Urinary bladder (tissue), 4 donors: ENCODE measurements around the gene SCRN1. TPM values are rescaled to one million over a fixed set of nuclear protein-coding genes. Genes with fewer than 3 reads are reported as not detected.

Experiments
- DNase-seq: peaks from one replicate; pipeline ENCODE4 v3.0.0-alpha.2; 2015; ENCODE audit errors: extremely low spot score
- H3K27ac ChIP-seq: one replicate; pipeline ENCODE4 v1.5.1; 2013; ENCODE audit warnings: low read depth, mild to moderate bottlenecking, moderate library complexity
- H3K36me3 ChIP-seq: one replicate; pipeline ENCODE4 v1.6.1; 2013; ENCODE audit warnings: mild to moderate bottlenecking, moderate library complexity; ENCODE audit not compliant: insufficient read depth
- H3K4me1 ChIP-seq: one replicate; pipeline ENCODE4 v1.6.1; 2013; ENCODE audit warnings: mild to moderate bottlenecking, moderate library complexity; ENCODE audit not compliant: insufficient read depth
- H3K4me3 ChIP-seq: one replicate; pipeline ENCODE4 v1.5.1; 2013; ENCODE audit warnings: low read depth, low read length
- WGBS: extraction: QIAGEN DNeasy Blood & Tissue Kit; methylation state at CpG from one replicate; pipeline ENCODE4 v1.1.7; 2013; 5-methylcytosine and 5-hydroxymethylcytosine counted together
- polyA plus RNA-seq: library from polyadenylated mRNA; stranded (reverse); fragments of 200-250 nt; gene quantifications from one replicate; pipeline ENCODE4 v1.2.3, GENCODE V29; 2013
- total RNA-seq: library from RNA; depleted of rRNA; stranded (reverse); fragments of >200 nt; gene quantifications from one replicate; pipeline ENCODE4 v1.2.3, GENCODE V29; 2014
- donor health status: healthy with polysubstance abuse.
- donor health status: healthy.

Gene SCRN1
- total and polyA plus RNA-seq, 2 donors = 39.6 to 44.5 TPM

DNA sequence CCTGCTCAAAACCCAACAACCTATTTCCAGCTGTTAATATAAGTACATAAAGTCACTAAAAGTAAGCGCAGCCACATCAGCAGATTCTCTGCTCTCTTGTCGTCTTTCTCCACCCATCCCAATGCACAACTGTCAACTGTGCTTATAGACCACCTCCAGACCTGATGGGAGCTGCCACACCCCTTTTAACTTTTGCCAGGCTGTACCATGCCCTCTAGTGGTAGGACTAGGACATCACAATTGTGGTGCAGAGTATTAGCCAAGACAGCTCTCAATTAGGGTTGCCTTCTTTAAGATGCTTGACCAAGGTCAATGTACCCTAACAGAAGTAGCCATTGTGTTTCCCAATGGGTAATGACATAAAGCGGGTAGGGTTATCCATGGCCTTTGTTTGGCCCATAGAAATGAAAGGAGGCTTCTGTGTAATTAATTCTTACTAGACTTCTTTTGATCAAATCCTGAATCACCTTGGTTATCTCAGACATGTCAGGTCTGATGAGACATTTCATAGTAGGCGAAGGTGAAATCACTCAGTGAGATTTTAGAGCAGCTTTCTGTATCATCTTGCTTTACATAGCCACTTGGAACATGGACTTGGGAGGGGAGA lies 68.1 kb downstream of the SCRN1 start:
- no peak overlapping the region for H3K27ac ChIP-seq
- H3K4me1 ChIP-seq = no peaks in the 10 kb centered on the region
- H3K36me3 ChIP-seq = peaks cover 5% of the 10 kb centered on the region
- H3K4me3 ChIP-seq = no peak overlapping the region
- WGBS = 60% methylated on average over 4 of the region's 4 CpGs
- no peak for DNase-seq

- 78% methylated on average over 5 of the region's 5 CpGs for WGBS
- Histone ChIP-seq H3K27ac (no peak overlapping the region), H3K36me3 (peaks cover 5% of the 10 kb centered on the region), H3K4me1 (no peaks in the 10 kb centered on the region), H3K4me3 (no peak overlapping the region)
- no peak for DNase-seq
Measured at GRCh38 chr7:29920491-29920890, 69.1 kb downstream of the SCRN1 start.

DNA sequence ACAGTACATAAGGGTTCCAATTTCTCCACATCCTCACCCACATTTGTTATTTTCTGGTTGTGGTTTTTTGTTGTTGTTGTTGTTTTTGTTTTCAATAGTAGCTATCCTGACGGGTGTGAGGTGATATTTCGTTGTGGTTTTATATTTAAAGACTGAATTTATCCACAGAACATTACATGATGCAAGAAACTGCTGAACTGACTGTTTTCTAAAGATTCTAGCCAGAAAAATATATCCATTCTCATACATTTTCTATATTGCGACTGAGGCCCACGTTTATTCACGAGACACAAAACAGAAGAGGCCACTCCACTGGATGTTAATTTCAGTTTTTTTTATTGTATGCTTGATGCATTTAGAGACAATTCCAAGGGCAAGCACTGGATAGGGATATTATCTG lies 69.8 kb downstream of the SCRN1 start:
- Histone ChIP-seq H3K4me3 (no peak overlapping the region), H3K36me3 (peaks cover 5% of the 10 kb centered on the region), H3K4me1 (no peaks in the 10 kb centered on the region), H3K27ac (no peak overlapping the region)
- WGBS = 92% methylated on average over 5 of the region's 5 CpGs
- DNase-seq = no peak

DNA sequence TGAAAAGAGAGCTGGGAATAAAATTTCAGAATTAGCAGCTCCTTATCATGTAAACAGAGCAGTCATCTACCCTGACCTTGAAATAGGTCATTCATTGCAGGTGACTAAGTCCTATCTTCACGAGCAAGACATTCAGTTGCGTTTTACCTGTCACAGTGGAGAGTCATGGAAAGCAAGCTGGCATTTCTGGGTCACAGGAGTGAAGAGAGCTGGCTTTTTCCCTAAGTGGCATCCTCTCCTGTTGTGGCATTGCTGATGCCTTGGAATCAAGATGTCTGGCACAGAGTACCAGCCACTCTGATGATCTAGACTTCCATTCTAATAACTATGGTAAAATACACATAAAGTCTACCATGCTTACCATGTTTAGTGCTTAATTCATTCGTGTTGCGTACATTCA lies 70.8 kb downstream of the SCRN1 start:
- DNase-seq = no peak
- Histone ChIP-seq H3K4me3 (no peak overlapping the region), H3K4me1 (no peaks in the 10 kb centered on the region), H3K36me3 (peaks cover 5% of the 10 kb centered on the region), H3K27ac (no peak overlapping the region)
- WGBS = 91% methylated on average over 4 of the region's 4 CpGs

GRCh38 chr7:29917641-29918040 lies 72.0 kb downstream of the SCRN1 start:
- H3K27ac ChIP-seq = no peak overlapping the region
- no peak for DNase-seq
- H3K4me3 ChIP-seq = no peak overlapping the region
- 83% methylated on average over 4 of the region's 4 CpGs for WGBS
- H3K36me3 ChIP-seq = peaks cover 5% of the 10 kb centered on the region
- H3K4me1 ChIP-seq = no peaks in the 10 kb centered on the region

- 35% methylated on average over 7 of the region's 7 CpGs for WGBS
- Histone ChIP-seq H3K27ac (no peak overlapping the region), H3K4me3 (no peak overlapping the region), H3K4me1 (no peaks in the 10 kb centered on the region), H3K36me3 (no peaks in the 10 kb centered on the region)
- no peak for DNase-seq
Measured at GRCh38 chr7:29915481-29916215, 74.0 kb downstream of the SCRN1 start.

DNA sequence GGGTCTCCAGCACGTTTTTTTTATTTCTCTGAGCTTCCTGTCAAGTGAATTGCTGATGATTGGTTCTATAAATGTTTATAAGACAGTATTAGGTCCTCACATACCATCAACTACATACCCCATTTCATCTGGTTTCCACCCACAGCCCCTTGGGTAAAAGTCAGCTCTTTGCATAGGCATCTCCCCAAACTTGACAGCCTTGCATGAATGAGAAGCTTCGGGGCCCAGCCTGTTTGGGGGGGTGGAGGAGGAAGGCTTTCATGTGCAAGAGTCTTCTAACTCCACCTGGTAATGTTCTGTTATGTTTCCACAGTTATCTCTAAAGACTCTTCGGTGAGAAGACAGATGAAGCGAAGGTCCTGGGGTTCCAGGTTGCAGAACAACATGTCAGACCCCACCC lies 75.4 kb downstream of the SCRN1 start:
- Histone ChIP-seq H3K4me3 (no peak overlapping the region), H3K4me1 (no peaks in the 10 kb centered on the region), H3K36me3 (no peaks in the 10 kb centered on the region), H3K27ac (no peak overlapping the region)
- no peak for DNase-seq
- WGBS = 83% methylated on average over 4 of the region's 4 CpGs

- Histone ChIP-seq H3K36me3 (no peaks in the 10 kb centered on the region), H3K4me1 (no peaks in the 10 kb centered on the region), H3K27ac (no peak overlapping the region), H3K4me3 (no peak overlapping the region)
- WGBS = 89% methylated on average over 3 of the region's 3 CpGs
- DNase-seq = no peak
Measured at GRCh38 chr7:29906200-29907022, 83.2 kb downstream of the SCRN1 start.

DNA sequence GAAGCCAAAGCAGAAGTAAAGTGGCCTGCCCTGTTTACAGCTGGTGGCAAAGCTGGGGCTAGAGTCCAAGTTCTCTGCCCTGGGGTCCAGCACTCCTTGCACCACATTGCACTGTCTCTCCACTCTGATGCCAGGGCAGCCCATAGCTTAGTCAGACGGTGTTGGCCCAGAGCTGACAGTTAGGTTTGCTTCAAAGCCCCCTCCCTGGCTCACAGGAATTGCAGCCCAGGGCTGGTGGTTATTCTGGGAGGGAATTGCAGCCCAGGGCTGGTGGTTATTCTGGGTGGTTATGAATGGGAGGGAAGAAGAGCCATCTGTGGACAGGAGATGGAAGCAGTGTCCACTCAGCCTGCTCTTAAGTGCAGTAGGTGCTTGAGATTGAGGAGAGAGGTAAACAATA lies 88.9 kb downstream of the SCRN1 start:
- no peak for DNase-seq

DNA sequence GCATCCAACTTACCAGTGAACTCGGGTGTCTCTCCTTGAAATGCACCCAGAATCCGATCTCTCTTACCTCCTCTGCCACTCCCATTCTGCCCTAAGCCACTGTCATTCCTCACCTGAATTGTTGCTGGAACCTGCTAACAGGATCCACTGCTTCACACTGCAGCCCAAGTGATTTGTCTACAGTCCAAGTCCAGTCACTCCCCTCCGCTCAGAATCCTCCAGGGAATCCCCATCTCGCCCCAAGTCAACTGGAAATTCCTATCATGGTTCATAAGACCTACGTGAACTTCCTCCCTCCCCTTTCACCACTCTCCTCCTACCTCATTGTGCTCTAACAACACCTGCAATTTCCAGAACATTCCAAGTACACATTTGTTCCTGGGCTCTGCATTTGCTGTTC lies 91.3 kb downstream of the SCRN1 start:
- Histone ChIP-seq H3K4me1 (no peaks in the 10 kb centered on the region), H3K36me3 (no peaks in the 10 kb centered on the region), H3K27ac (no peak overlapping the region), H3K4me3 (no peak overlapping the region)
- WGBS = 66% methylated on average over 5 of the region's 5 CpGs
- no peak for DNase-seq

More for the DNA sequence above, 88.9 kb downstream of the SCRN1 start:
- no peaks in the 10 kb centered on the region for H3K4me1 ChIP-seq
- WGBS = 36% methylated on average over 1 of the region's 1 CpG
- H3K4me3 ChIP-seq = no peak overlapping the region
- H3K36me3 ChIP-seq = no peaks in the 10 kb centered on the region
- H3K27ac ChIP-seq = no peak overlapping the region

GRCh38 chr7:29896685-29897411 lies 92.8 kb downstream of the SCRN1 start:
- no peaks in the 10 kb centered on the region for H3K36me3 ChIP-seq
- WGBS = 96% methylated on average over 2 of the region's 2 CpGs
- no peaks in the 10 kb centered on the region for H3K4me1 ChIP-seq
- no peak for DNase-seq
- no peak overlapping the region for H3K4me3 ChIP-seq
- H3K27ac ChIP-seq = no peak overlapping the region

DNA sequence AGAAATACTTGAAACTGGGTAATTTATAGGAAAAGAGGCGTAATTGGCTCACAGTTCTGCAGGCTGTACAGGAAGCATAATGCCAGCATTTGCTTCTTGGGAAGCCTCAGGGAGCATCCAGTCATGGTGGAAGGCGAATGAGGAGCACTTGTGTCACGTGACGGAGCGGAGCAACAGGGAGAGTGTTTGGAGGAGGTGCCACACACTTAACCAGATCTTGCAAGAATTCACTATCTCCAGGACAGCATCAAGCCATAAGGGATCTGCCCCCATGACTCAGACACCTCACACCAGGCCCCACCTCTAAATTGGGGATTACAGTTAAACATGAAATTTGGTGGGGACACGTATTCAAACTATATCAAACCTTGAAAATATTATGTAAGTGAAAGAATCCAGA lies 94.0 kb downstream of the SCRN1 start:
- H3K36me3 ChIP-seq = no peaks in the 10 kb centered on the region
- no peak overlapping the region for H3K4me3 ChIP-seq
- no peak overlapping the region for H3K27ac ChIP-seq
- no peaks in the 10 kb centered on the region for H3K4me1 ChIP-seq
- DNase-seq = no peak
- WGBS = 79% methylated on average over 6 of the region's 6 CpGs

GRCh38 chr7:29894256-29894655 lies 95.3 kb downstream of the SCRN1 start:
- Histone ChIP-seq H3K4me1 (no peaks in the 10 kb centered on the region), H3K36me3 (no peaks in the 10 kb centered on the region), H3K4me3 (no peak overlapping the region), H3K27ac (no peak overlapping the region)
- WGBS = 43% methylated on average over 2 of the region's 2 CpGs
- DNase-seq = no peak
